ENCODE results near the gene WFDC5.
A peak's percentile ranks its signal among the peaks of the same experiment; 100 is the strongest.

Gene WFDC5

DNA sequence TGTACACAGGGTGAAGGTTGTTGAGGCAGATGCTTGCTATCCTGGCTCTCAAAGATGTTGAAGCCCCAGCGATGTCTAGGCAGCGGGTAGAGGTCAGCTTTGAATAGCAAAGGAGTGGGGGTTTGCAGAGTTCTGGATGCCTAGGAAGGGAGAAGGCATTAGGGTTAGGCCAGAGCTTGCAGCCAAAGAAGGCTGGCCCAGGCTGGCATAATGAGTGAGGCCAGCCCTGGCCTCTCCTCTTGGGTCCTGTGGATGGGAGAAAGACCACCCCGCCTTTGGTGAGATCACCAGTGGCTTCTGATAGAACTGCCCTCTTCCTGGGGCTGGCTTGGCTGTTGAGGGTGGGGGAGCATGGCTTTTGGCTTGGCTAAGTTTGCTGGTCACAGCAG lies 406 bp upstream of the WFDC5 start:
- no peak for DNase-seq (ENCODE audit: low read depth)

GRCh38 chr20:45113865-45114264 lies 1.1 kb downstream of the WFDC5 start:
- no peak for DNase-seq (ENCODE audit: low read depth)

GRCh38 chr20:45112754-45113153 lies 2.2 kb downstream of the WFDC5 start:
- DNase-seq (ENCODE audit: low read depth), result no peak

GRCh38 chr20:45111799-45112471 lies 3.0 kb downstream of the WFDC5 start:
- no peak for DNase-seq (ENCODE audit: low read depth)

DNA sequence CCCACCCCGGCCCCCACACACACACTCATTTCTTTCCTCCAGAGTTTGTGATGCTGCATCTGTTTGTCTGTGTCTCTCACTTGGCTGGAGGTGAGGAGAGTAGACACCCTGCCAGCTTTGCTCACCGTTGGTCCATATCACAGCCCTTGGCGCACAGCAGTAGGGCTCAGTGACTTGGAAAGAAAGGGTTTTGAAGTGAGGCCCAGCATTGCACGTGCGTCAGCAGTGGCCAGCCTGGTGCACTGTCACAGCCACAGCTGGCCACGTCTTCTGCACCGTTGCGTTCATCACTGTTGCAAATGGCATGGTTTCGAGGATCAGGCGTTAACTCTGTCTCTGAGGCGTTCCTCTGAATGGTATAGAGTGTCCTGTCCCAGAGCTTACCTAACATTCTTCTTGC lies 3.7 kb downstream of the WFDC5 start:
- DNase-seq (ENCODE audit: low read depth), result no peak

GRCh38 chr20:45110301-45110700 lies 4.7 kb downstream of the WFDC5 start:
- no peak for DNase-seq (ENCODE audit: low read depth)

- no peak for DNase-seq (ENCODE audit: low read depth)
Observed at GRCh38 chr20:45109634-45110033, 5.3 kb downstream of the WFDC5 start.

DNA sequence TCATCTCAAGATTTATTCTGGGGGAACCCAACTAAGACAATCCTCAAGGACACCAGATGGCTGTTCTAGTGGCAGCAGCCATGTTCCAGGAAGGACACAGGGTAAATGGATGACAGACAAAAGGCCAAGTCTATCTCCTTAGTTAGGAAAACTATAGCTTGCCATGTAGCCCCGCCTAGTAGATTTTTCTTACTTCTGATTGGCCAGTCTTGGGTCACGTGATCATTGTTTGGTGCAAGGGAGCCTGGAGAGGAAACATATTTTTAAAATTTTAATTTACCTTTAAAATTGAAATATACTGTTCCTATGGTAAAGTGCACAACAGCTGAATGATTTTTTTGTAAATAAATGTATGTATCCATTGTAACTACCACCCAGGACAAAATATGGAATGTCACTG lies 9.7 kb downstream of the WFDC5 start:
- DNase-seq (ENCODE audit: low read depth), result no peak

DNA sequence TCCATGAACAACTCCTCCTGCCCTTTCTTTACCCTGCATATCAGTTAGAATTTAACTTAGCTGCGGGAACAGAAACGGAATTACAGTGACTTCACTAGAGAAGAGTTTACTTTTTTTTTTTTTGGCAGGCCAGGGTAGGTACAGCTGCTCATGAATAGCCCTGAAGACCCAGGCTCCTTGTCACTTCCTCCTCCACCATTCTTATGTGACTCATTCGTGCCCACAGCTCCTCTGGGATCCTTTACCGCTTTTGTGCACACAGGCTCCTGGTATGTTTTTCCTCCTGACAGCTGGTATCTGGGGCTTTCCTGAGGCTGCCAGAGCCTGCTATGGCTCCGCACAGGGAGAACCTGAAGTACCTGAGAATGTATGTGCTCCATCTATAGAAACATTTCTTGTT lies 10.2 kb downstream of the WFDC5 start:
- peak; percentile 73 for DNase-seq (ENCODE audit: low read depth)

- DNase-seq (ENCODE audit: low read depth), result no peak
Observed at GRCh38 chr20:45103072-45103471, 11.9 kb downstream of the WFDC5 start.

DNA sequence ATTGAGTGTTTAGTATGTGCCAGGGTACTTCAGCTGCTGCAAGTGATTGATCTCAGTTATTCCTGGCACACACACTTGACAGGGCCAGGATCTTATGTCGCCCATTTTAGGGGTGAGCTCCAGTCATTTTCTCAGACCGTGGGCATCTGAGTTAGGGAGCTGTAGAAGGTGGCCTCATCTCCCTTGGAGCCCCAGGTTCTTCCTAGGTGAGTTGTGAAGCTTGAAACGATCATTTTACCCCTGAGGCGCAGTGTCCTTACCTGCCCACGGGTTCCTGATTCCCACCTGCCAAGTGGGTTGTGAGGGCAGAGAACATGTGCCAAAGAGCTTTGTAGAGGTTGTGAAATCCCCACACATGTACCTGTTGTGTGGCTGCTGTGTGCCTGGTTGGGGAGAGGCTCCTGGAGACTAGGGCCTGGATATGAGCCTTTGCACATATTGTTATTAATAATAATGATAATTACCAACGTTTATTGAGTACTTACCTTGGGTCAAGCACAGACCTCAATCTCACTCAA lies 13.6 kb downstream of the WFDC5 start:
- DNase-seq (ENCODE audit: low read depth), result no peak

- DNase-seq (ENCODE audit: low read depth), result no peak
Observed at GRCh38 chr20:45100563-45101245, 14.3 kb downstream of the WFDC5 start, which contains the start of gene KCNS1. TSS of gene KCNS1 (minus strand) at chr20:45101127. CDS start at chr20:45099236, 1,891 bp downstream.

- DNase-seq (ENCODE audit: low read depth), result no peak
Observed at GRCh38 chr20:45098103-45098773, 16.7 kb downstream of the WFDC5 start.

- no peak for DNase-seq (ENCODE audit: low read depth)
Observed at GRCh38 chr20:45097485-45098102, 17.4 kb downstream of the WFDC5 start.

GRCh38 chr20:45096781-45097180 lies 18.2 kb downstream of the WFDC5 start:
- DNase-seq (ENCODE audit: low read depth), result no peak

GRCh38 chr20:45095805-45096238 lies 19.2 kb downstream of the WFDC5 start:
- DNase-seq (ENCODE audit: low read depth), result peak; percentile 46

- no peak for DNase-seq (ENCODE audit: low read depth)
Observed at GRCh38 chr20:45094864-45095574, 20.0 kb downstream of the WFDC5 start.

DNA sequence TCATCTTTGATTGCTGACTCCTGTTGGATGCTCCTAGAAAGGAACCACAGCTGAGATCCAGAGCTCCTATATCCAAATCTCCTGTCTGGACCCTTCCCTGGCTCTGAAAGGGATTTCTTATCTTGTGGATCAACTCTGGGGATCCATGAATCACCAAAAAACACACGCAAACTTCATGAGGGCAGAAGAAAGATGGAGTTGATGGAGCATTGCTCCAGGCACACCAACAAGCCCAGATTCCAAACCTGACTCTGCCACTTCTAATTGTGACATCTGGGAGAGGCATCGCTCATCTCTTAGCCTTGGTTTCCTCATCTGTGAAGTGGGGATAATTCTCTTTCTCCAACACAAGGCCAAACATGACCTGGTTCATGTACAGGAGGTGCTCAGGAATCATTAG lies 20.8 kb downstream of the WFDC5 start:
- no peak for DNase-seq (ENCODE audit: low read depth)

DNA sequence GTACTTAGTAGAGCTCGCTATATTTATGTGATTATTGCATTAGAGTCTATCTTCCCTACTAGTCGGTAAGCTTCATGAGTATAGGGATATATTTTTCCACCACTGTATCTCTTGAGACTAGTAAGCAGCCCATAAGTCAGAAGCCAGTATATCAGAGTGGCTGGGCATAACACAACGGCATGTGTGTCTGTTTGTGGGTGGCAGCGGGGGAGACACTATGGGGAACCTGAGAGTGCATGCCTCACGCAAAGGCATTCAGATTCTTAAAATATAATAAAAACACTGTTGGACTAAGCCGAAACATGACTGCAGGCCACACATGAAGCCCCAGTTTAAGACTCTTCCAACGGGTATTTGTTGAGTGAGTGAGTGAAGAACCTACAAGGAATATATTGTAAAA lies 22.1 kb downstream of the WFDC5 start:
- DNase-seq (ENCODE audit: low read depth), result no peak

DNA sequence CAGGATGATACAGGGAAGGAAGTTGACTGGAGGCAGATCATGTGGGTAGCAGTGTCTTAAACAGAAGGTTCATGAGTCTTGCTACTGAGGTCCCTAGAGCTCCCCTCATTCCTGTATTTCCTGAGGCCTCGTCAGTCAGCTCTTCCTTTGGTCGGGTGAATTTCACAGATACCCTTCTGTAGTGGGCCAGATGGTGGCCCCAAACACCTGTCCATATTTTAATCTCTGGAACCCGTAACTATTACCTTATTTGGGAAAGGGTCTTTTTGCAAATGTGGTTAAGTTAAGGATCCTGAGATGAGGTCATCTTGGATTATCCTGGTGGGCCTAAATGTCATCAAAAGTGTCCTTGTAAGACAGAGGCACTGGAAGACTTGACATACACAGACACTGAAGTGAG lies 23.6 kb downstream of the WFDC5 start:
- DNase-seq (ENCODE audit: low read depth), result no peak

- DNase-seq (ENCODE audit: low read depth), result no peak
Observed at GRCh38 chr20:45090481-45090880, 24.5 kb downstream of the WFDC5 start.

- peak; percentile 47 for DNase-seq (ENCODE audit: low read depth)
Observed at GRCh38 chr20:45088247-45088646, 26.7 kb downstream of the WFDC5 start.

All from stromal cell of bone marrow (primary cell).